GM23248 (cell line): ENCODE measurements around the gene LRMDA.

Experiments used
- EZH2 ChIP-seq: fragments of 200-600 bp; sonication (generic); IDR thresholded peaks from 2 replicates; pipeline ENCODE4 v1.6.1; 2018; ENCODE audit warnings: antibody characterized with exemption, mild to moderate bottlenecking; ENCODE audit not compliant: insufficient read depth, poor library complexity, severe bottlenecking
- EZH2phosphoT487 ChIP-seq: fragments of 200-600 bp; sonication (generic); IDR thresholded peaks from 2 replicates; pipeline ENCODE4 v1.6.1; 2018; ENCODE audit warnings: antibody characterized with exemption, moderate library complexity, mild to moderate bottlenecking, low read depth; ENCODE audit not compliant: insufficient read depth

- TF ChIP-seq EZH2 (no peak), EZH2phosphoT487 (no peak)
These were observed 771.4 kb downstream of the LRMDA start for GRCh38 chr10:76202777-76203176.
